Measurements from ENCODE around the gene TMEM41A. TPM values are rescaled to one million over a fixed set of nuclear protein-coding genes. Genes with fewer than 3 reads are reported as not detected.

The TMEM41A gene
- 17.5 and 17.6 TPM in 2 replicates for polyA plus RNA-seq (2014; cell fraction: cytosol; rRNA removed)
- polyA plus RNA-seq (2014; cell fraction: nucleus; rRNA removed), result 5.3 and 7.8 TPM in 2 replicates

DNA sequence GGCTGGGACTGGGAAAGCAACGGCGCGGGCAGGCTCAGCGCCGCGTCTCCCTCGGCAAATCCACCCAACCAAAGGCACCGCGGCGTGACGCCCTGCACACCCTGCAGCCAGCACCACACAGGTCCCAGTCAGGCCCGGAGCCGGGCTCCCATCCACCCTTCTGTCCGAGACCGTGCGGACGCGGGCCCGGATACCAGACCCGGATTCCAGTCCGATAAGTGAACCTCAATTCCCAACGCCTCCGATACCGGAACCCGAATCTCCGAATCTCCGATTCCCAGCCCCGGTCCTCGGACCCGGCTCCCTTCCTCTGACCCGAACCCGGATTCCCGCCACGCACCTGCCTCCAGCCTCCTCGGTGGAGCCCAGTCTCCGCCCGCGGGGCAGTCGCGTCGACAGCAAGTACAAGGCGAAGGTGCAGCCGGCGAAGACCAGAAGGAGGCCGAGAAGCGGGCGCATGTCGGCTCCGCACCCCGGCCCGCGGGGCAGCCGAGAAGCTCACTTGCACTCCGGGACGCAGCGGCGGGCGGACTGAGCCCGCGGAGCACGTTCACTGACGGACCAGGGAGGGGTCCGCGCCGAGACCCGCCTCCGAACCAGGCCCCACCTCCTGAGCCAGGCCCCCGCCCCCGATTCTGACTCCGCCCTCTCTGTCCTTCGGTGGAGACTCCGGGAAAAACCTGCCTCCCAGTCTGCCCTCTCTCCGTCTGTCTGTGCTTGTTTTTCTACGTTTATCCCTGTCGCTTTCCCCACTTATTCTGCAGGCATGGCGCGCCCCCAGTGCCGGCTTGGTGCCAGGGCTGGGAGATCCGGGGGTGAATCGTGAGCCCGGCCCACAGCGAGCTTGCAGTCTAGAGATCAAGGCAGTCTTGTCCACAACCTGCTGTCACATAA, at the start of gene TMEM41A:
Gene TMEM41A, minus strand, starts transcription at position 533 of the 894 bp plus-strand sequence. Its CDS starts 74 bp downstream, at position 459.
- peak; percentile 92 for DNase-seq (ENCODE audit: low spot score)

DNA sequence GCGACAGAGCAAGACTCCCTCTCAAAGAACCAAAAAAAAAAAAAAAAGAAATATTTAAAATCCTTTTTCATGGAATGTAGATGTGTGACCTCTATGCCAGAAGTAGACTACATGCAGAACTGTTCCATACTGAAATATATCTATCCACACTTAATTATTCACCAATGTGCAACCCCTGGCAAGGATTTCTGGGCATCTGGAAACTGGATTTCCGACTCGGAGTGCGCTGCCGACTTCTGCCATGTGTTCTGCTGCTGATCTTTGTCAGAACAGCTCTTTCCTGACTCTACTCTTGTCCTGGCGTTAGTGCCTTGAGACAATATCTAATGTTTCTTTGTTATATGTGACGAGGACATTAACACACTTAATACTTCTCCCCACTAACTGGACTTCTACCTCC, 41.9 kb upstream of the TMEM41A start:
- DNase-seq (ENCODE audit: low spot score), result no peak

DNA sequence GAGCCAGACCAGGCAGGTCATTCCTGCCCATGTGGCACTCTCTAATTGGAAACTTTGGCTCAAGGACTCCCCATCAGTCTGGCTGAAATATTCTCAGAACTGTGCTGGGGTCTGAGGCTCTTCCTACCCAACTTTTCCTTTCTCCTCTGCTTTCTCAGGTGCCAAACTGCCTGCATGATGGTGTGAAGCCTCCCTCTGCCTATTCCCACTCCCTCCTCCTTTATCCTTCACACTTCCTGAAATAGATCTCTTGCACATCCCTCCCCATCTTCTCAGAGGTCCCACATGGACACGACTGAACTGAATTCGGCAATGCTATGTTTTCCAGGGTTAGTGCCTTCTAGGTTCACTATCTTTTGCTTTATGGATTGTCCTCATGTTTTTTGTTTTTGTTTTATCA, 41.1 kb upstream of the TMEM41A start:
- no peak for DNase-seq (ENCODE audit: low spot score)

DNA sequence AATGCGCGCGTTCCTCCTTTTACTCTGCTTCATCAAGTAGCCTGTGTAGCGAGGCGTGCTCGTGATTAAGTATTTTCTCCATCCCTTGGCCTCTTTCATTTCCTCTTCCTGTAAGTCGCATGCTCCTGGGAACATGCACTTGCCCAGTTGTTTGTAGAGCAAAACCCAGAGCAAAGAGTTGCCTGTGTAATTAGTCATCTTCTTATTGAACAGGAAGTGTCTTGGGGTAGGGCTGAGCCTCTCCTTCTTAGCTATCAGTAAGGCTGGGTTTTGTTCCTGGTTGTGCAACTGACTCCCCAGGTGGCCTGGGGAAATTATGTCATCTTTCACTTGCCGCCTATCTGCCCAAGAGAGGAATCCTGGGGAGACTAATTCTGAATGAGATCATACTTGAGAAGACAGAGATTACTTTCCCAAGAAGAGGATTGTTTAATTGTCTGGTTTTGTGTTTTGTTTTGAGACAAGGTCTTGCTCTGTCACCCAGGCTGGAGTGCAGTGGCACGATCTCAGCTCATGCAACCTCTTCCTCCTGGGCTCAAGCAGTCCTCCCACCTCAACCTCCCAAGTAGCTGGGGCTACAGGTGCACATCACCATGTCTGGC, 38.6 kb upstream of the TMEM41A start:
- no peak for DNase-seq (ENCODE audit: low spot score)

DNA sequence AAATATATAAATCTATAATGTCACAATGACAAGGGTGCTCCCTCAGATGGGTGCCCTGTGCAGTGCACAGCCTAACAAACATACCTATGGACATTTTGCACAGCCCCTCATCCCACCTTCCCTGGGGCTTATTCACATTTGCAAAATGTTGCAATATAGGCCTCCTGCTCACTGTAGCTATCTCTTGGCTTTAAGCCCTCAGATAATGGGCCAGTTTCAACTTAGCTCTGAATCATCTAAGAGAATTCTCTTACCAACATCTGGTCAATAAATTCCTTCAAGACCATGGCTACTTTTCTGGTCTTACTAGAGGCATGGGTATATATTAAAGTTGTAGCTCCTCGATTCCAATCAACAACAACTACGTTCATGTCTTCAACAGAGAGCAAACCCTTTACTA, 35.7 kb upstream of the TMEM41A start:
- no peak for DNase-seq (ENCODE audit: low spot score)

DNA sequence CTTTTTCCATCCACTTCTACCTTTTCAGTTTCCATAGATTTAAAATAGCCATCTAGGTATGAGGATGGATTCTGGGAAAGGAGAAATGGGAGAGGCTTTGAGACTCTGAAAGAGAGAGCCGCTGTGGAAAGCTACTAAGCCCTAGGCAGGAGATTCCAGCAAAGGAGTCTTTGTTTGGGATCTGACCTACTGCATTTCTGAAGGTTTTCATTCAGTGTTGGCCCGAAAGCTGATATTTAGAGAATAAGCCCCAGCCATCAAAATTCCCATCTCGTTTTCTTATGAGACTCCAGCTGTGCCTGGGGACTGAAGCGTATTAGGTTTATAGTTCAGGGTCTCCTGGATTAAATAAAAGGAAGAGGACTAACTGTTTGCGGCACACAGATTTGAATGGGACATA, 34.1 kb upstream of the TMEM41A start:
- DNase-seq (ENCODE audit: low spot score), result no peak

DNA sequence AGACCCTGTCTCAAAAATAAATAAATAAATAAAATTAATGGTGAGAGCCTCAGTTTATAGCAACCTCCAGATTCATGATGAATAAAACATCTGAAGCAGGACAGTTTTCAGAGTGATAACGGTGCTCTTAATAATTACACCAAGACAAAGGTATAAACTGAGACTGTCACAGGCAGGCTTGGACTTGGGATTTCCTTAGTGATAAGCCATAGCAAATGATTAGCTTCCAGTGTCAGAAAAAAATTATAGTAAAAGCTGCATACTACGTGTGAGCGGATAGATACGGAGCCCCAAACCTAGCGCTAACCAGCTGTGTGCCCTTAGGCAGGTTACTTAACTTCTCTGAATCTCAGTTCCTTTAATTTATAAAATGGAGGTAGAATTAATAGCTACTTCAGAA, 32.0 kb upstream of the TMEM41A start:
- DNase-seq (ENCODE audit: low spot score), result no peak

DNA sequence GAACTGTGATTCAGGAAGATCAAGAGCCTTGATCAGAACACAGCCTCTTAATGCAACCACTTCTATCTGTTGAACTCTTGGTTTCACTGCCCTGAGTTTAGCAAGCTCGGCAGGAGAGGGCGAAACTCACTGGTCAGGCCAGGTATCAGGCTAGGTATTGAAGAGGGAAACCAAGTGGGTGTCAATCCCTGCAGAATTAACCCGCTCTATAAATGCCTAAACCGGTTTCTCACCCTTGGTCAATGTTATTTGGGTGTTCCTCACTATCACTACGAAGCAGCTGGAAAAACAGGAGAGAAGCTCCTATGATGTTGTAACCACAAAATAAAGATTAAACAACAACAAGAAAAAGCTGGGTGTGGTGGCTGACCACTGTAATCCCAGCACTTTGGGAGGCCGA, 29.7 kb upstream of the TMEM41A start:
- DNase-seq (ENCODE audit: low spot score), result no peak

DNA sequence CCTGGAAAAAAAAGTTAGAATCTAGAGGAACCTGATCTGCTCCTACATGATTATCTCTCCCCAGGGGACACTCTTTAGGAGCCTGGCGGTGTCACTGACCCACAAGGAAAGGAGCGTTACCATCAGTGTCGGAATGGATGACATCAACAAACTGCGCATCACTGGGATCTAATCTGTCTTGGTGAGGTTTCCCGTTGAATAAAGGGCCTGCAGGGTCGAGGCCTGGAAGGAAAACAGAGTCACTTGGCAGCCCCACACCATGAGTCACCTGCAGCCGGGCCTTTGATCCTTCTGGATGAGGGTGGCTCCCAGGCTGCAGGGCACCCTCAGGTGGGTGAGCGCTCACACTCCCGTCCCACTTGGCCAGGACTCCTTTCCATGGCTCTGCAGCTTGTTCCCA, 28.5 kb upstream of the TMEM41A start:
- peak; percentile 20 for DNase-seq (ENCODE audit: low spot score)

DNA sequence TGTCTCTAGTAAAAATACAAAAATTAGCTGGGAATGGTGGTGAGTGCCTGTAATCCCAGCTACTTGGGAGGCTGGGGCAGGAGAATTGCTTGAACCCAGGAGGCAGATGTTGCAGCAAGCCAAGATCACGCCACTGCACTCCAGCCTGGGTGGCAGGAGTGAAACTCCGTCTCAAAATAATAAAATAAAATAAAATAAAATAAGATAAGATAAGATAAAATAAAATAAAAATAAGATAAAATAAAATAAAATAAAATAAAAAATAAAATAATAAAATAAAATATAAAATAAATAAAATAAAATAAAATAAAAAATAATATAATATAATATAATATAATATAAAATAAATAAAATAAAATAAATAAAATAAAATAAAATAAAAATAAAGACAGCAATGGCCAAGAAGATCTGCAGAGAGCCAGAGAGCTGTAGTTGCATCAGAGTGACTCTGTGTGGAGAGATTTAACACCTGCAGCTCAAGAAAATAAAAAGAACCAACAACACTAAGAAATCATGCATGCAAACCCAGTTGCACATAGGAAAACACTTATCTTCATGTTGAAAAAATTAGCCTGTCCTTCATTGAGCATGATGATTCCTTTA, 27.6 kb upstream of the TMEM41A start:
- no peak for DNase-seq (ENCODE audit: low spot score)

DNA sequence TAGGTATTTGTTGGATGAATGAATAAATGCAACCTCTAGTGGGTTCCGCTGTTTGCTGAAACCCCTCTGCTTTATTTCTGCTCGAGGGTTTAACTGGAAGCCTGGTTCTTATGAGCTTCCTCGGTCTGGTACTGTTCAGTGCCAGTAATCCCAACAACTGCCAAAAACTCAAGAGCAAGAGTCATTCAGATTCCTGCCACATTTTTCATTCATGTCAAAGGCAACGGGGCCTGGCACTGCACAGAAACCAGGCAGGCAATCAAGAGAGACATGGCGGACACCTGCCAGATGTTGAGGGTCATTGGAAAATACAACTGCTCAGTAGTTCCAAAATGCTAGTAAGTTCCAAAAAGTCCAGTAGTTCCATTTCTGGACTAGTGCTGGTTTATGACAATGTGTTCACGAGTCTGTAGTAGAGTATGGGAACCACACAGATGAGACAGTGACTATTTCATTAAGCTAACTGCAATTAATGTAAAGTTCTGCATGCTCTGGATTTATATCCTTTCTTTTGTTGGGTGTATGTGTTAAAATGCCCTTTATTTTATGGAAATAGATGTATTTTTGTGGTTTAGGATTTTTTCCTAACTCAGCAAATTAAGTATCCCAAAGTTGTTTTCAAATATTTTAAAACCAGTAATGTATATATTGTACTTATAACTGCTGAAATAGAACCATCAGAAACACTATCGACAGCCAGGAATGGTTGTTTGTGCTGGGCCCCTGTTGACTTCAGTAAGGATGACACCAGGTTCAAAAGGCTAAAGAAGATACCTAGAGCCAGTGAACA, 22.7 kb upstream of the TMEM41A start:
- no peak for DNase-seq (ENCODE audit: low spot score)

DNA sequence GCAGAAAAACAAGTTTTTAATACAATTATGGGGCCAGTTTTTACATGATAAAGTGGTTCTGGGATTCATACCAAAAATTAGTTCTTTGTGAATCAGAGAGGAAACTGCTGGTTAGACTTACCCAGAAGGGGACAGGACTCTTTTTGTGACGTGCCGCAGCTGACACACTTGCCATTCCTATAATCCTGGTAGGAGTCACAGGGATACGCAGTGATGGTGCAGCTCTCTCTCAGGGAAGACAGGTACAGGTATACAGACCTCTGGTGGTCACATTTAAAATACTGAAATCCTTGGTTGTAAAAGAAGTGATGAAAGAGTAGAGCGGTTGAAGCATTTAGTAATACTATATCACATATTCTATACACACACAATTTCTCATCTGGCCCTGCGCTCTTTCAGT, 20.2 kb upstream of the TMEM41A start:
- peak; percentile 34 for DNase-seq (ENCODE audit: low spot score)

DNA sequence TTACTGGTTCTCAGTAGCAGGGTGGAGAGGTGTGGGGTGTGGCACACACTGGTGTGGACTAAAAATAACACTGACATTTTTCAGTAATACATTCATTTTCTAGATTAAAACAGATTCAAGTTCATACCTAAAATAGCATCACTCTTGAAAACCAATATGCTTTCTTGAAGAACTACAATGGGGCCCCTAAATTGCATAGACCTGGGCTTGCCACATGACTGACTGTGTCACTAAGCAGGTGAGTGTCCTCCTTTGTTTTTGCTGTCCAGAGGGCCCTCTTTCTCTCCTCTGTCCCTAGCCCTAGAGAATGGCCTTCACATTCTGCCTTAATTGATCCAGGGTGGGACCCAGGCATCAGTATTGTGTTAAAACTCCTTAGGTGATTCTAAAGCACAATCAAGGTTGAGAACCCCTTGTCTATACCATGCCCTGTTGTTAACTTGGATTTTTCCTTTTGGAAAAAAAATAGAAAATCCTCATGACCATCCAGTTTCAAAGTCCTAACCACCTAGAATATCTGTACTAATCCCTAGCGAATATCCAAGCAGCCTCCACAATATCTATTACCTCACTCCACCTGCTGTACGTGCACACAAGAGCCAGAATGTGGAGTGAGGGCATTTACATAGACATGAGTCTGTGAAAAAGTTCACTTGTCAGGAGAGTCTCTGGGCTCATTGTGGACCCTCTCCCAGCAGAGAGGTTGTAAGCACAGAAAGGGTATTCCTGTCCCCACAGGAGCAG, 18.7 kb upstream of the TMEM41A start:
- DNase-seq (ENCODE audit: low spot score), result no peak

DNA sequence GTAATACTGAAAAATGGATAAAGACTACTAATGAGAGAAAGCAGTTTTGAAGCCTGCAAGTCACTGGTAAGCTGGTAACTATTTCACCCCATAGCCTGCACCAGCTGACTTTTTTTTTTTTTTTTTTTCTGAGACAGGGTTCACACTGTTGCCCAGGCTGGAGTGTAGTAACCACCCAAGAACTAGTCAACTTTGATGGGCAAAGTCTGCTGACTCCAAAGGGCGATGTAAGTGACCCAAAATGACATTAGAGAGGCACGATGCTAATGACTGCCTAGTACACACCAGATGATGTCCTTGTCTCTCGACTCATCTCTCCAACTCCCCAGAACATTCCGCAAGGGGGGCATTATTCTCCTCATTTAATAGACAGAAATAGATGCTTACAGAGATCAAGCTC, 12.9 kb upstream of the TMEM41A start:
- DNase-seq (ENCODE audit: low spot score), result no peak

DNA sequence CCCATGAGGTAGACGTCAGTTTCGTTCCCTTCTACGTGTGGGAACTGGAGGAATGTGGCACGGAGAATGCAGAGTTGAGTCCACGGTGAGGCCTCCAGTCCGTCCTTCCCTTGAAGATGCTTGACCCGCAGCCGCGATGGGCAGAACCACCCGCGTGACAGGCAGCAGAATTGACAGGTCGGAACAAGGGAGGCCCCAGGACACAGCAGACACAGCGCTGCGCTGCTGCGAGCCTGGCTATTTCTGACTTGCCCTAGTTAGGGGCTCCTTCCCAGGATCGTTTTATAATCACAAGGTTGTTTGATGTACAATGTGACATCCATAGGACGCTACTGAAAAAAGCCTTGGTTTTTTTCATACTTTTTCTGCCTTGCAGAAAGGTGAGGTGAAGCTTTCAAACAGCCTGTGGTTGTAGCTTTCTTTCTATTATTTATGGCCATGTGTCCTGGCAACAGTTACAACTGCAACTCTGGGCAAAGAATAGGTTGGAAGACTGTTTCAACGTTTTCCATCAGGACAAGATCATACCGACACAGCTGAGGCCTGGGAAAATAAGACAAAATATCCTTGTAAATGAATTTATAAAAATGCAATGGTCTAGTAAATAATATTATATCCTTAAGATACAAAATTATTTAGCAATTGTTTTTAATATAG, 9.6 kb upstream of the TMEM41A start:
- DNase-seq (ENCODE audit: low spot score), result peak; percentile 13

DNA sequence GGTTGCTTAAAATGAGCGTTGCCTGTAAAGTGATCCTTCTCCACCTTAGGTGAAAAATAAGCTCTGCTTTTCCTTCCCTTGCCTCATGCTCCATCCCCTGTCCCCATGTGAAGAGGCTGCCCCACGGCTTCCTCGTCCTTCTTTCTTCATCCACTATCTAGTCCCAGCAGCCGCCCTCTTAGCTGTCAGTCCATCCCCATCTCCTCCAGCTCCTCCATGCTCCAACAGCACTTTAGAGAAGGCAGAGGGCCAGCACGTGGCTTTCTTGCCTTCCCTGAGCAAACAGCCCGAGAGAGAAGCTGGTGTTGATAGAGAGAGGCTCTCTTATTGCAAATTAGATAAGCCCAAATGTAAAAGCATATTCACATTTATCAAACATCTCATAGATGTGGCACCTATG, 9.0 kb upstream of the TMEM41A start:
- DNase-seq (ENCODE audit: low spot score), result peak; percentile 14

DNA sequence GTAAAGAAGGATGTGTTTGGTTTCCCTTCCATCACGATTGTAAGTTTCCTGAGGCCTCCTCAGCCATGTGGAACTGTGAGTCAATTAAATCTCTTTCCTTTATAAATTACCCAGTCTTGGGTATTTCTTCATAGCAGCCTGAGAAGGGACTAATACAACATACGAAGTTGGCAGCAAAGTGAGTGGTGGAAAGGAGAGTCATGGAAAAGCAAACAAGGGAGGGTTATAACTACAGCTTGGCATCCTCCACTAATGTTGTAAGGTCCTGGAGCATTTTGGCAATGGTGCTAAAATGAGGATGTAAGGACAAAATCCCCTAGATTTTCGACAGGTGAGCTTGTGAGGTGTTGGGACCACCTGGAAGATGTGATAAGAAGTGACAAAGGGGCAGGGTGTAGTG, 5.8 kb upstream of the TMEM41A start:
- no peak for DNase-seq (ENCODE audit: low spot score)

DNA sequence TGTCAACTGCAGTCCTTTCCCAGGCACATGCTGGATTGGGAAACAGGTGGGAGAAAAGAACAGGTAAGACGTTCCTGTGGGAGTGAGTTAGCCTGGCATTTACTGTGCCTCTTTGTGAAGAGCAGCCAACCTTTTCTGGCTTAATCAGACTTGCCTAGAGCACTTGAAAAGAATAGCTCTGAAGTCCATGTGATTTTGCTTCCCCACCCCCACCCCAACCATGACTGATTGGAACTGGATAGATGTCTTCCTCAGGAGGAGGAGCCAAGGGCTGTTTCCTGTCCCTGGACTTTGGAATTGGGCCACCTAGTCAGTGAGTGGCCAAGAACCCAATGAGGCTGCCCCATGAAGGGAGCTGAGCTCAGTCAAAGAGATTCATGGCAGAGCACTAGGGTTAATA, 4.7 kb upstream of the TMEM41A start:
- no peak for DNase-seq (ENCODE audit: low spot score)

DNA sequence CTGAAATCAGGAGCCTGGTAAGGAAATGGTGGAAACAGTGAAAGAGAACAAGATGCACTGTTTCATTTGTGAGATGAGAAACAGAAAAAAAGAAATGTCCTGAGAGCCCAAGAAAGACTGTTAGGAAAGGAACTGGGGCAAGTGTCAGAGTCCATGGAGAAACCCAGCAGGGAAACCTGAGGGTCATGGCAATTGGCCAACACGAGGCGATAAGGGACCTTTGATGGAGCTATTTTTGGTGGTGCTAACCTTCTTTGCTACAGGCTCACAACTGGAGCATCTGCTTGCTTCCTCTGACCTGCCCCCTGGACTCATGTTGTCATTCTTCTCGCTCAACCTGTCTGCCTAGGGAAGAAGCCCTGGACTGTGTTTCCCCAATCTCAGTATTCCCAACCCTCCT, 4.2 kb upstream of the TMEM41A start:
- no peak for DNase-seq (ENCODE audit: low spot score)

DNA sequence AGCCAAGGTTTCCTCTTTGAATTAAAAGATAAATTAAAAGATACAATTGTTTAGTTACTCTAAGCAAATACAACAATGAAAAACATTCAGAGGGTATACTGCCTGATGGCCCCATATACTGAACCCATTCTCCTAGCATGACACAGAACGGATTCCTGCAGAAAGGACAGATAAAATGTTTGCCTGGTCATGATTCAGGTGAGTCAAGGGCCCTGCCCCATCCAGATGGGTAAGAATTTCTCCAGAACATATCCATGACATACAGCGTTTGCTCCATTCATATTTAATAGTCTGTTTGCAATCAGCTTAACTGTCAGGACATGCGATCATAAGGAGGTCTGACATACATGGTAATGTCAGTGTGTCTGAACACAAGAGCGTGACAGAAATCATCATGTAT, 8.6 kb downstream of the TMEM41A start:
- DNase-seq (ENCODE audit: low spot score), result no peak

DNA sequence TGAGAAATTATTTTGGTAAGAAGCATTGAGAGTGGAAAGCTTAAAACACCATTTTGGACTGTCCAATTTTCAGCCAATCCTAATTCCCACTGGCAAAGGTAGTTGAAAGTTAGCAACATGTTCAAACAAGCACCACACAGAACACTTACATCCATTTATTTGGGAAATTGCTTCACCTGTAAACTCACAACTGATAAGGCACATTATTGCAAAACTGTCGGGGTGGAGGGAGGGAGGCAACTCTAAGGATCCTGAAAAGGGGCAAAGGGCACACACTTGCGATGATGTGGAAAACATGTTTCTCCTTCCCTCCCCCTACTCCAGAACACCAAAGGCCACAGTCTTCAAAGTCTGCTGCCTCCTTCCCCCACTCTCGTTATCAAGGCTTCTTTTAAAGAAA, 9.4 kb downstream of the TMEM41A start:
- no peak for DNase-seq (ENCODE audit: low spot score)
